HG02870 (cell line): ENCODE measurements around the gene RNF220.

Source experiments
- ATAC-seq: cut with Tn5 transposase; IDR thresholded peaks from one replicate; pipeline ENCODE4 v1.9.1; 2021; ENCODE audit warnings: mild to moderate bottlenecking, moderate library complexity; ENCODE audit not compliant: unreplicated experiment

The RNF220 gene

DNA sequence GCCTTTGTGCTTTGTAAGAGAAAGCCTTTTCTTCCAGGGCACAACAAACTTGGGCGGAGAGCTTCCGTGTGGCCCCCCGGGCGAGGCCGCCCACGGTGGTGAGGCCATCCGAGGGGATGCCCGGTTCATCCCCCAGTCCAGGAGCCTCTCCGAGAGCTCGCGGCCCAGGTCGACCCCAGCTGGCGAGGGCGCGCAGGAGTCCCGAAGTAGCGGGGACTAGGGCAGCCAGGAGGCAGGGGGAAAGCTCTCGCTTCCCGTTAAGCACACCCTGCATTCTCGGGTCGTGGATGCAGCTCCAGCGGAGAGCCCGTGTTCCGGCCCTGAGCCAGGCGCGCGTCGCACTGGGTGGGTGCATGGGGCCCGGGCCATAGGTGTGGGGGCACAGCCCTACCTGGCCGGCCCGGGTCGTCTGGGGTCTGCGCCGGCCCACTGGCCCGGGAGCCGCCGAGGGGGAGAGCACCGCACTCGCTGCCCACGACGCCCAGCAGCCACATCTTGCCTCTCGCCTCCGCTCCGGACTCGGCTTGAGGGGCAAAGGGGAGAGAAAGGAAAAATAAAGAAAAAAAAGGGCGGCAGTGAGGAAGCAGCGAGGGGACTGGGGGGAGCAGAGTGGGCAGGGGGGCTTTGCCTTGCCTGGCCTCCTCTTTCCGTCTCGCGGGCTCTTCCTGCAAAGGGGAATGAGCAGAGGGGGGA lies 1.8 kb downstream of the RNF220 start:
- no peak for ATAC-seq

DNA sequence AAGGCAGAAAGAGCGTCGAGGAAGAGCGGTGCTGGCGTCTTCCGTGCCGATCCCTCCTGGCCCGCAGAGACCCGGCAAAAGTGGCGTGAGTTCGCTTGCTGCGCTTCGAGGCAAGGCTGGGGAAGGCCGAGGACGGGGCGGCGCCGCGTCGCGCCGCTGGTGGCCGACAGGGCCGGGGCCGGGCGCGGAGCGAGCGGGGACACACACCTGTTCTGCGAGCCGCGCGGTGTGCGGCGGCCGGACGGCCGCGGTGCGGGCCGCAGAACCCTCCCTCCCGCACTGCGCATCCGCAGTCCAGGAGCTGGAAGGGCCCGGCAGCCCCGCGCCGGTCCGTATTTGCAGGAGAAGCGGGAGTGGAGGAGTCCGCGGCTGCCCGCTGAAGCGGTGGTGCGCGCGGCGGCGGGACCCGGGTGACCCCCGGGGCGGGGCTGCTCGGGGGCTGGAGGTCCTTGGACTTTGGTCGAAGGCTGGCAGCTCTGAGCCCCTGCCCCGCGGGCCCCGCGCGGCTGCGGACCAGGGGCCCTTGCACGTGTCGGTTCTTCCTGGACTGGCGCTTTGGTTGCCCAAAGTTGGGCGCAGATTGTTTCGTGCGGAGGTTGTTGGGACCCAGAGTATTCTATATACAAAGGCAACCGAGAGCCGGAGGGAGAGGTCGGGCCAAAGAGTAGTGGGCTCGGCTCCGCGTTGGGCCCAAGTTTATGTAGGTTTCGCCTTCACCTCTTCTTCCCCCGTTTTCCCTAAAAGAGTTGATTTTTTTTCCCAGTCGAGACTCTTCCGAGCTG lies 2.6 kb downstream of the RNF220 start:
- ATAC-seq, result no peak

DNA sequence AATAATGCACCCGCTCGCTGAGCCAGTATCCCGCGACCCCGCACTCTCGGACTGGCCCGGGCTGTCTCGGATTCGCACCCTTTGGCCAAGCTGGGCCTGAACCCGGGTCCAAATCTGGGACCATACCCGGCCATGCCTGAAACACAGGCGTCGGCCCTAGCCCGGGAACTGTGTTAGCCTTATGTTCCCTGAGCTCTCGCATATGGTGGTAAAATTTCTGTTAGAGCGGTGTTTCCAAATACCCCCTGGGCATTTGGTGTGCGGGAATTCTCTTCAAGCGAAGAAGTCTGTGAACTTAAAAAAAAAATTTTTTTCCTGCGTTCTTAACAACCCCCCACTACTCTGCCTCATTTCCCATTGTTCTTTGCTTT lies 3.1 kb downstream of the RNF220 start:
- ATAC-seq, result no peak

DNA sequence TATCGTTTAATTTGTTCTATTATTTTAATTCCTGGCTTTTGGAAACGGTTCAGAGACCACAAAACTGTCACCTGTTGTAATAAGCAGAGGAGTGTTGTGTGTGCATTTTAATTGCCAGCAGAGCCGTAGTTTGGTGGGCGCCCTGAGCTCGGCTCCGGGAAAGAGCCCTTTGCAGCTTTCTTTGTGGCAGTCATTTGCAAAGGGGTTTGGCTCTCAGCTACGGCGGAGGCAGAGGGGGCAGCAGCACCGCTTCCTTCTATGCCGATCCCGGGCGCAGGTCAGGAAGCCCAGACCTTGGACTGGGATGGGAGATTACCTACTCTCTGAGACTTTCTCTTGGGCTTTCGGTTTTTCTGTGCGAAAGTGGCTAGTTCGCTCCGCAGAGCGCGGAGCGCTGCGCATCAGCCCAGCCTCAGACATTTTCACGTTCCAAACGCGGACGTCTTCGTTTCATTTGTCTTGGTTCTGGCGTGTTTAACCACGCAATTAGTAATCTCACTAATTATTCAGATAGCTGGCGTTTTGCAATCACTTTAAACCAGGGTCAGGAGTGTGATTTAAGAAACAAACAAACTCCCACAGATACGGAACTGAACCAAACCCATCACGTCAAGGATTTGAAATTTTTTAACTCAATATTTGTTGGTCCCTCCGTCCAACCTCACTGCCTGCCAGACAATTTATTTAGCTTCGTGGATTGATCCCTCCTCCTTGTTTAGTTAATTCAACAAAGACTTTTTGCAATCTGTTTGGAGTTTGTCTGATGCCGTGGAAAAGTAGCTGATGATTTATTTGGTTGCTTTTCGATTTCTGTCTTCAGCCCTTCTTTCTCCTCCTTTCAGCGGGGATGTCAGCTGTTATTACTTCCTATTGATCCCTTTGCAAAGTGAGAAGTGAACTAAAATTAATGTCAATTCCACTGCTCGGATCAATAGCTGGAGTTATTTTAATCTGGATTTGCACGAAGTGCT lies 3.9 kb downstream of the RNF220 start:
- no peak for ATAC-seq

DNA sequence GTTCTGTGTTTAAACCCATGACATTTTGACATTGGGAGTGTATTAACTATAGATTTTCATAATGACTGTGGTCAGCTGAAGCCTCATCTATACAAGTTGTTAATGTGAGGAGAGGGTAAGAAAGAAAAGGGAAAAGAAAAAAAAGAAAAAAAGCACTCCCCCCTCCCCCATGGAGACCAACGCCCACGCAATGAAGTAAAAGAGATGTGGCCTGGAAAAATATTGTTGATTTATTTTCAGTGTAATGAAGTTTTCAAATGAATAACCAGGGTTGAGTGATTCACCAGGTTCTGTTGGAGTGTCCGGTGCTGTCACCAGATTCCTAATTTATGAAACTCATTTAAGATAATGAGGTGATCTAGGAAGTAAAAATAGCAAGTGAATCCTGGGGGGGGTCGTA lies 4.7 kb downstream of the RNF220 start:
- ATAC-seq, result no peak

DNA sequence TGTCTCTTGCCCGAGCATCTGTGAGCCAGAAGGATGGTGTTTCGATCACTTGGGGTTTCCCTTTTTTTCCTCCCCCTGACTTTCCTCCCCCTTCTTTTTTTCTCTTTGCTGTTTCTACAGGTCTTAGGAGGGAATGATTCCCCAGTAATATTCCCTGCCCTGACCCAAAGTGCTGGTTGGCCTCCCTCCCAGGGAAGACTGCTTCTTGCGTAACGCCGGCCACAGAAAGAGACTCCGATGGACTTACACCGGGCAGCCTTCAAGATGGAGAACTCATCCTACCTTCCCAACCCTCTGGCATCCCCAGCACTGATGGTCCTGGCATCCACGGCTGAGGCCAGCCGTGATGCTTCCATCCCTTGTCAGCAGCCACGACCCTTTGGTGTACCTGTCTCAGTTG lies 6.8 kb downstream of the RNF220 start:
- ATAC-seq, result no peak

DNA sequence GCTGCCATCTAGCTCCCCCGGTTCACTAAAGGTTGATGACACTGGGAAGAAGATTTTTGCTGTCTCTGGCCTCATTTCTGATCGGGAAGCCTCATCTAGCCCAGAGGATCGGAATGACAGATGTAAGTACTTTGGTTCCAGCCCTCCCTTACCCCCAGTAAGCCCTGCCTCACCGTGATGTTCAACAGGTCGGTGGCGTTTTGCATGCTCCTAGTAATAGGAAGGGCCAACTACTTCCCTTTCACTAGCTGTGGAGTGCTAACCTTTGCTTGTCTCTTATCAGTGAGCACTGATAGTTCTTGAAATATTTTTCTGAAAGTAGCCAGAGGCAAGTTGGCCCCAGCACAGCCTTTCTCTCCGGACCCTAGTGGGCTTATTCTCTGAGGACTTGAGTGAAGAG lies 7.5 kb downstream of the RNF220 start:
- no peak for ATAC-seq

DNA sequence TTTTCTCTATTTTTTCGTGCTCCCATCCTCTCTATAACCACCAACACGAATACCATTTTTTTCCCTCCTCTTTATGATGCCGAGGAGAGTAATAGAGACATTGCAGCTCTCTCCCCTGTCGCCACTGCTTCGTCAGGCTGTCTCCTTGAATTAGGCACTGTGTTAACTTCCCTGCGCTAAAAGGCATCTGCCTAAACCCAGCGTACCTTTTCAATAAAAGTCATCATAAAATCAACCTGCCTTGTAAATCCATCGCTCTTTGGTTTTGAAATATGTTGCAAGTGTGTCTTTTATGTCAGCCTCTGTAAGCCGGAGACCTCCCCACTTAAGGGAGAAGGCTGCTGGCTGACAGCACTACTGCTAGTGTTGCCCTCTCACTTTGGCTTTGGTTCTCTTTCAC lies 8.7 kb downstream of the RNF220 start:
- no peak for ATAC-seq

DNA sequence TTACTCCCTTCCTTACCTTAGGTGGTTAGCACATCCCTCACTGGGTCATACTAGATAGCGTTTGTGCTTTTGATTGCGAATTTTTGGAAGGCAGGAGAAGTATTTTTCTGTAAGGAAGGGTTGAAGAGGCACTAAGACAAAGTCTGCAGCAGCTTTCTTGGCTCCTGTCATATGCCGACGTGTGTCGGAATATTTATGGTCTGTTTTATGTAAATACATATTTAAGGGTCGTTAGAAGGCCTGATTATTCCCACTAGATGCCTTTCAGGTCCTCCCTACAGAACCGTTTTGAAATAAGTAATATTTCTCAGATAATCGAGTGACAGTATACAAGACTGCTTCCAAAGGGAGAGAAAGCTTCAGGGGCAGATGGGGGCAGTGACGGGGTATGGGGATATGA lies 10.0 kb downstream of the RNF220 start:
- no peak for ATAC-seq

DNA sequence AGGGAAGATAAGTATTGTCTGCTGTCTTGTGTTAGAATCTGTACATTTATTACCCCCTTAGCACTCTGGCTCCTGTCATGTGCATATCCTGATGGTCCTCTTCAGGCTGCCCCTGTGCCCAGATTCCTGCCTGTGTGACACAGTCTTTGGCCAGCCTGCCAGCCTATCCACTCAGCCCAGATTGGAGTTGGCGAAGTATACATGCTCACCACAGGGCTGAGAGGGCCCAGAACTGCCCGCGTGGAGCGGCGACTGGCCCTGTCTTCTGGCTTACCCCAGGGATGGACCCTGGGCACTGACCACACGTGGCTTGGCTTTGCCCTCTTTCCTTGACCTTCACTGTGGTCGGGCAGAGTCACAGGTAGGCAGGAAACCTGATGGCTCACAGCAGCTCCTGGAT lies 11.4 kb downstream of the RNF220 start:
- ATAC-seq, result no peak

DNA sequence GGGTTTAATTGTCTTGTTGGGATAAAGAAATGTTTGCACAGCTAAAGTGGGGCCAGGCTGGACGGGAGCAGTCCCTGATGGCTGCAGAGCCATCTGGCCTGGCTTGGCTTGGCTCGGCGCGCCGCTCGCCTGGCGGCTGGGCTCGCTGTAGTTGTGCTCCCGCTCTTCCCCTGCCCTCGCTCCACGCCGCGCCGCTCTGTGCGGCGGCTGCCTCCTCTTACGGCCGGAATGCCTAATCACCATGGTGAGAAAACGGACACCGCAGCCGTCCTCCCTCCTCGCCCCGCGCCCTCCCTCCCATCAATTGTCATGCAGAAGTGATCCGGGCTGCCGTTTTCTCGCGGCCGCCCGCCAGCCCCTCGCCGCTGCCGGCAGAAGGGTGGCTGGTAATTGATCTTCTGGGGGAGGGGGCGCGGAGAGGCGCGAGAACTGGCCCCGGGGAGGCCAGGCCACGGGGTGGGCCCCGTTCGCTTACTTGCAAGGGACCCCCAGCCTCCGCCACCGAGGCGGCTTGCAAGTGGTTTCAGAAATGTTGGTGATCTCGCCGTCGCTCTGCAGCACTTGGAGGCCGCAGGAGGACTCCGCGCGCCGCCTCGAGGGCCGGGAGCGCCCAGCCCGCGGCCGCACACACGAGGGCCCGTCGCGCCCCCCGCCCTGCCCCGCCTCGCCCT lies 12.4 kb downstream of the RNF220 start:
- ATAC-seq, result no peak

DNA sequence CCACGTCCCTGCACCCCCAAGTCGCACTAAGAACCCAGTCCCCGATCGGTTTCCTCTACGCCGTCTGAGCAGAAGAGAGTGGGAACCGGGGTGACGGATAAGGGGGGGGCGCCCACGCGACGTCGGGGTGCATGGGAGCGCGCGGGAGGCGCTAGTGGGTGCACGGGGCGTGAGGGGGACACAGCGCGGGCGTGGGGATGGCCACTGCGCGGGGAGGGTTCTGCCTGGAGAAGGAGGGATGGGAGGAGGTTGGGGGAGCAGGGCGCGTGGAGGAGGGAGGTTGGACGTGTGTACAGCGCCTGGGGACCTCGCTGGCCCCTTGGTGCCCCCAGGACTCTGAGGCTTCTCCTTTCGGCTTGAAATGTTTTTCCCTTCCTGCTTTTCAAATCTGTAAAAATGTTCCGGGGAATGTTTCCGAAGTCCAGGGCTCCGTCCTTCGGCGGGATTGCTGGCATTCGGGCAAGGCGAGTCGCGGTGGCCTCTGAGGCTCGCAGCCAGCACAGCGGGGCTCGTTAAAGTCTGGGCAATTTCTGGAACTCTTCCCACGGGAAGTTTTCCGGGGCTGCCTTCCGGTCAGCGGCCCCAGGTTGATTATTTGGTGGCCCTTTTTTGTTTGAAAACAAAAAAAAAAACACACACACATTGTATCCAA lies 13.1 kb downstream of the RNF220 start:
- ATAC-seq, result no peak

DNA sequence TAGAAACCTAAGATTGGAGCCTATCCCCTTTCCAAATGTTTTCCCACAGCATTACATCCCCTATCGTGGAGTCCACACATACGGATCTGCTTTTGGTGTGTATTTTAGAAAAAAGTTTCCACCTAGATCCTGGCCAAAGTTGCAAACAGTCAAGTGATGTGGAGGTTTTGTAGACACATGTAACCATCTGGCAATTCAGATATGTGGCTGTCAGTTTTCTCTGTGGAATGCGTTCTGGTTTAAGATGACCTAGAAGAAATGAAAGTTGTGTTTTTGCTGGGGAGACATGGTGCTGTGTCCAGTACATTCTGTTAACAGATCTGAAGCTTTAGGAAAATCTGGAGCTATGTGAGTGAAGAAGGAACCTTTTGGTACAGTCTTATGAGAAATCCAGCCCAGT lies 14.8 kb downstream of the RNF220 start:
- ATAC-seq, result no peak

DNA sequence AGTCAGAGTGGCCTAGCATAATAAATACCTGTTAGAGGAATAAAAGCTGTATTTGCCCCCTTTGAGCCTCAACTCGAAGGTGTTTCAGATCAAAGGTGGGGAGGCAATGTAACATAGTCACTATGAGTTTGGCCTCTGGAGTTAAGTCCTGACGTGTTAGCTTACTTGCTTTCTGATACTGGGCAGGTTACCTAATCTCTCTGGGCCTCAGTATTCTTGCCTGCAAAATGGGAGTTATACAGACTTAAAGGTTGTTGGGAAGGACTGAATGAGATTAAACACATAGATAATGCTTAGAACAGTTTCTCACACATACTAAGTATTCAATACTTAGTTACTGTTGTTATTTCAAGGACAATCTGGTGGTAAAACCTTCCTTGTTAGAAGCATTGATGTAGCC lies 15.5 kb downstream of the RNF220 start:
- no peak for ATAC-seq

DNA sequence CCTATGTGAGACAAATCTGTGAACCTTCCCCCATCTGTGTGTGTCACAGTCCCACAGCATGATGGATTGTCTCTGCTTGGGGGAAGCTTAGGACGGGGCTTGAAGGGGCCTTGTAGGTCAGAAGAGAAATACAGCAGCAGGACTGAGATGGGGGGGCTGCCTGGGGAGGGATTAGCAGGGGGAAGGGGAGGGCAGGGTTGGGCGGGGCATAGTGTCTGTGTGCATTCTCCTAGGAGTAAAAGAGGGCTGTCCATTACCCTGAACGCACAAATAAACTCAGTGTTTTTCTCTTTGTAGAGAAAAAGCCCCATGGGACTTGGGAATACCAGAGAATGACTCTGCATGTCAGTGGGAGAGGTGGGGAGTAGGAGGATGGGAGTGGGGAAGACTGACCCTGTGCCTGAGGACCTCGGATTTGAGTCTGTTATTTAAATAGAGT lies 16.4 kb downstream of the RNF220 start:
- no peak for ATAC-seq

DNA sequence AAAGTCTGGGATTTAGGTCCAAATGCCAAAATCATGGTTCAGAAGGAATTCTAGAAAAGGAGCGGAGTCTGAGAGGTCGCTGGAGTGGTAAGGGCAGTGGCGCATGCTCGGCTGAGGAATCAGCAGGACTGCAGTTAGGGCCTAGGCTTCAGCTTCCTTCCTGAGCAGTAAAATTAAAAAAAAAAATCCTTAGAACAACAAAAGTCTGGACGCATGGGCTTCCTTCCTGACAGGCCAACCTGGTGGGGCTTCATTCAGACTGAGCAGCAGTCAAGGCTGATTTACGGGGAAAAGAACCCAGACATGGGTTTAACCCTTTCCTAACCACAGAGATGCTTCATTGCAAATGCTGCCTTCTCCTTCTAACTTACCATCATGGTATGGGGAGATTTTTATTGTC lies 17.1 kb downstream of the RNF220 start:
- ATAC-seq, result no peak

DNA sequence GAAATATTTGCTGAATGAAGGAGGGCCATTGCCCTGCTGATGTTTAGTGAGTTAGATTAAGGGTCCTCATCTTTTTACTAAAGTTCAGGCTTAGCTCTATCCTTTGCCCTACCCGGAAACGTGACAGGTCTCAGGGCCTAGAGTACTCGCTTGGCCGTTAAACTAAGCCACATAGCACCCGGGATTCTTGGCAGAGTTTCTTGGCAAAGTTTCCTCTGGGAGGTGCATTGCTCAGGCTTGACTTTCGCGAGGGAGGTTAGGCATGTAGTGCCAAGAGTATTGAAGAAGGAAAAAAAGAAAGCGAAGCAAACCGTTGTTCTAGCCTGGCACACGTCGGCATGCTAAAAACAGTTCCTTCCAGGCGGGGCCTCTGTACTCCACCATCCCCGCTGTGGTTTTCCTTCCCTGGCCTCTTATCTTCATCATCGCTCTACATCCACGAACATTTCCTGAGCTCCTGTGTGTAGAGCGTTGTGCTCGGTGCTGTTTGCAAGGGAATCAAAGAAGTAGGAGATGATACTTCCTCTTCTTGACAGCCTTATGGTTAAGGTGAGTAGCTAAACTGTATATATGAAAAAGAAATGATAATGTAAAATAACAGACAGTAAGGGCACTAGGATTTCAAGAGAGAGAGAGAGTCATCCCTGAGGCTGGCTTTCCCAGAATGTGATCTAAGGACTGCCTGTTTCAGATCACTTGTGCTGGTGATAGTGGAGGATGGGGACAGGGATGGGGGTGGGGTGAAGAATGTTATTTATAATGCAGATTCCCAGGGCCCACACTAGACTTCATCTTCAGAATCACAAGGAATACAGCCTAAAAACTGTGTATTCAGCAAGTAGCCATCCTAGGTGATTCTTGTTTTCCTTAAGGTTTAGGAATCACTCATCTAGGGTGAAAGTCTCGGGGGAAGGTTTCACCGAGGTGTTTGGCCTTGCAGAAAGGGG lies 18.8 kb downstream of the RNF220 start:
- ATAC-seq, result no peak

DNA sequence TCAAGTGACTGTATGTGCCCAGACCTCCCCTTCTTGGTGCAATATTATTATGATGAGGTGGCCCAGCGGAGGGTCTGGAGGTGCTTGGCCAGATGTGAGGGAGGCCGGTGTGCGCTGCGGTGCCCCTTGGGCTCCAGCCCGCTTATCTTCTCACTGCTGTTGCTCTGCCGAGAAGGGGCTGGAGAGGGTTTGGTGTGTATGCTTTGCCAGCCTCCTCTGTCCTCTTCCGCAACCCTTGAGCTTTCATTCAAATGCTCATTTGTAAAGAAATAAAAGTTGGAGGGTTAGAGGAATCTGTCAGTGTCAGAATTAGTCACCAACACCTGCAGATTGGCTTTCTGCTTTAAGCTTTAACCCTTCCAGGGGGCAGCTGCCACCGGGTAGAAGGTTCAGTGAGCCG lies 19.7 kb downstream of the RNF220 start:
- ATAC-seq, result no peak

DNA sequence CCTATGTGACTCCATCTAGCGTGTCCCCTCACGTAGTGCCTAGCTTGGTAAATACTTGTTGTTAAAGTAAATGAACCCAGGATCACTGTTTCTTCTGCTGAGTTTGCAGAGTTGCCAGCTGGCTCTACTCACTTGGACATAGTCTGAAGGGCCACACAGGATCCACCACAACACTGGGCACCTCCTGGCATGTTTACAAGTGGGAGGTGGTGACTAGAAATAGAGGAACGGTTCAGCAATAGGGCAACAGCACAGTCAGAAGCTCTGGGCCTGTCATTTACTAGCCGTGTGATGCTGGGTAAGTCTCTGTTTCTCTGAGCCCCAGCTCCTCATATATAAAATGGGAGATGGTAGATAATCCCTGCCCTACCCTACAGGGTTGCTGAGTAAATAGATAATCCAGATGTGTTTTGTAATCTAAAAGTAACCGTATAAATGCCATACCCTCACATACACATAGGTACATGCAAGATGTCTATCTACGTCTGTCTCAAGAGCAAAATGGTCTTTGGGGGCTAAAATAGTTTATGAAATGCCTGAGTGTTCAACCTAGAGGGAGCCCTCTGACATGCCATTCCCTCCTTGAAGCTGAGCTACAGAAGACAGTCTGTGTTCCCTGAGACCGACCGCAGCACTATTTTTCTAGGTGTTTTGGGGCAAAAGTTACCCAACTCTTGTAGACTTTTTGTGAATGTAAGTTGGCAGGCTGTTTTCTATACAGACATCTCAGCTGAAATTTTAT lies 20.5 kb downstream of the RNF220 start:
- ATAC-seq, result no peak
